Stimulated activated CD4-positive, alpha-beta T cell treated with anti-CD3 and anti-CD28 coated beads, Interleukin-12 subunit alpha, Interleukin-12 subunit beta, amount 100 ng/mL, for 48 hours (primary cell): Measurements from ENCODE around the gene SYT14.
"Not testable (repeated sequence)": the region's sequence is repeated elsewhere in the genome, so short reads cannot be mapped to it uniquely, and the experiment has no call there.

Source experiments
- DNase-seq, 3 donors: peaks; one replicate each; pipeline ENCODE4 v3.0.0-alpha.2; 2020; ENCODE audit warnings: low read depth in 2 of 3, low spot score in 1 of 3

Gene SYT14

DNA sequence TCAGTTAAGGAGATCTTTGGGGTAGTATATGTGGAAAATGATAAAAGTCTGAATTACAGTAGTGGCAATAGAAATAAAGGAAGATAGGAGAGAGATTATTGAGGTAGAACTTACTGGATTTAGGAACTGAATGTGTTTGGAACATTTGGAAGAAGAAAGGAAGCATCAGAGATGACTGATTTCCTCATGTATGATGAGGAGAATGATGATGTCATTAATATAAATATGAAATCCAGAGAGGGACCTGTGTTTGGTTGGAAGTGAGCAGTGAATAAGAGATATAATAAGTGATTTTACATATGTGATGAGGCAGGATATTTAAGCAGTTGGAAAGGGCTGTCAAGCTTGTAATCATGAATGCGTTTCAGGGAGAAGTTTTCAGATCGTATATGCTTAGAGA is 86.3 kb downstream of the SYT14 start:
- DNase-seq = no peak

DNA sequence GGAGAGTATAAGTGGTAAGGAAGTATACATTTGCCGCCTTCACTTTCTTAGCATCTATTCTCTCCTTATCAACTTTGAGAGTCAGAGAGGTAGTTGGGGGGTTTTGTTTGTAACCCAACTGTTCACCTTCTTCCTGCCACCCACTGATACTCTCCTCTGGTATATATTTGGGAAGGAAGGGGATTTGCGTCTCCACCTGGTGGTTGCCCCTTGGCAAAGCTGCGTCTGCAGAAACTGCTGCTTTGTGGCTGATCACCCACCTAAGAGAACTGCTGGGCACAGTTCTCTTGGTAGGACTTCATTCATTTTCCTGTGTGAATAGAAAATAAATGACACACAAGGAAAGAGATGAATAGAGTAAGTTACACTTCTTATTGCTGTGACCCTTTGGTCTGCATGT is 87.0 kb downstream of the SYT14 start:
- DNase-seq = no peak

DNA sequence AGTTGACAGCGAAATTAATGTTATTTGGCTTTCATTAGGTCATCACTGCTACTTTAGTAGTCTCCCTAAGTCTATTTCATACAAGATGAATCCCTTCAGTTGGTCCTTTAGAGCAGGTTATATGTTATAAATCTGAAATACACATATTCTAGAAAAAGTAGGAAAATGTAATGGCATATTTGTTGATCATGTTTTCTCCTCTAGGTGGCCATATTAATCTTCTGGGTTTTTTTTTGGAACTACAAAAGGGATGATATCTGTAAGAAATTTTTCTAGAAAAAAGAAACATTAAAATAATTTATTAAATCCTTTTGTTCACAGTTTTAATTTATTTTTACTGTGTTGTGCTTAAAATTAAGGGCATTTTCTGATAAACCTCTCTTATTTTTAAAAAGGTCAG is 87.9 kb downstream of the SYT14 start:
- no peak for DNase-seq

DNA sequence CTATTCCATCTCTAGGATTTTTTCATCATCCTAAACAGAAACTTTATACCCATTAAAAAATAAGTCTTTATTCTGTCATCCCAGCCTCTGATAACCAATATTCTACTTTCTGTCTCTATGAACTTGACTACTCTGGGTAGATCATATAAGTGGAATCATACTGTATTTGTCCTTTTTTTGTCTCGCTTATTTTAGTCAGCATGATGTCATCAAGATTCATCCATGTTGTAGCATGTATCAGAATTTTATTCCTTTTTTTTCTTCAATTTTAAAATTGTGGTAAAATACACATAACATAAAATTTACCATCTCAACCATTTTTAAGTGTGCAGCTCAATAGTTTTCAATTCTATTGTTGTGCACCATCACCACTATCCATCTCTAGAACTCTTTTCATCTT is 90.0 kb downstream of the SYT14 start:
- no peak for DNase-seq

DNA sequence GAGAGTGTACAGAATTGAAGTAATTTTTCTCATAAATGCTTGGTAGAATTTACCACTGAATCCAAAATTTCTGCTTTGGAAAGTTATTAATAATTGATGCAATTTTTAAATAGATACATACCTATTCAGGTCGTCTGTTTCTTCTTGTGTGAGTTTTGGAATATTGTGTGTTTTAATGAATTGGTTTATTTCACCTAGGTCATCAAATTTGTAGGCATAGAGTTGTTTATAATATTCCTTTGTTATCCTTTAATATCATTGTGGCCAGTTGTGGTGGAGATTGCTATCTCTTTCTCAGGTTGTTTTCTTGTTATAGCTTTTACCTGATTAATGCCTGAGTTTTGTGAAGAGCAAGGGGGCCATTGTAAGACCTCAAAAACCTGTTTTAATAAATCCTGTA is 93.5 kb downstream of the SYT14 start:
- no peak for DNase-seq

DNA sequence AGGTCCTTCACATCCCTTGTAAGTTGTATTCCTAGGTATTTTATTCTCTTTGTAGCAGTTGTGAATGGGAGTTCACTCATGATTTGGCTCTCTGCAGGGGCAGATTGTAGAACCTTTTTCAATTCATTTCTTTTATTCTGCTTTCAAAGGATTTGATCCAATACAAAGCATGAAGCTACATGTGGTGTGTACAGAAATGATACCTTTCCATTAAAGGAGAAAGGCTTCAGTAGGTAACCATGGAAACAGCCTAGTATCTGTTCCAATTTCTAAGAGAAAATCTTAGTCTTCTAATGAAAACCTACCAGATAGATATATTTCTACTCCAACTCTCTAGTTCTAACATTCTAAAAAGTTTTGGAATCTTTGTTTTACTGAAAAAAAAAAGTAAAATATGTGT is 105.0 kb downstream of the SYT14 start:
- DNase-seq = no peak

DNA sequence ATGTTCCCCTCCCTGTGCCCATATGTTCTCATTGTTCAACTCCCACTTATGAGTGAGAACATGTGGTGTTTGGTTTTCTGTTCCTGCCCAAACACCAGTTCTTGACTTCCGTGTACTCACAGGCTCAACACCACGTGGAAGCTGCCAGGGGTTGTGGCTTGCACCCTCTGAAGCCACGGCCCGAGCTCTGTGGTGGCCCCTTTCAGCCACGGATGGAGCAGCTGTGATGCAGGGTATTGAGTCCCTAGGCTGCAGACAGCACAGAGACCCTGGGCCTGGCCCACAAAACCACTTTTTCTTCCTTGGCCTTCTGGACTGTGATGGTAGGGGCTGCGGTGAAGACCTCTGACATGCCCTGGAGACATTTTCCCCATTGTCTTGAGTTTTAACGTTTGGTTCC is 111.6 kb downstream of the SYT14 start:
- DNase-seq = no peak

DNA sequence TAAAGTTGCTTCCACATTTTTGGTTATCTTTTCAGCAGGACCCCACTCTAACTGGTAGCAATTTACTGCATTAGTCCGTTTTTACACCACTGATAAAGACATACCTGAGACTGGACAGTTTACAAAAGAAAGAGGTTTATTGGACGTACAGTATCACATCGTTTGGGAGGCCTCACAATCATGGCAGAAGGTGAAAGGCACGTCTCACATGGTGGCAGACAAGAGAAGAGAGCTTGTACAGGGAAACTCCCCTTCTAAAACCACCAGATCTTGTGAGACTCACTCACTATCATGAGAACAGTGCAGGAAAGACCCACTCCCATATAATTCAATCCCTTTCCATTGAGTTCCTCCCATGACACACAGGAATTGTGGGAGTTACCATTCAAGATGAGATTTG is 112.5 kb downstream of the SYT14 start:
- not testable (repeated sequence) for DNase-seq

DNA sequence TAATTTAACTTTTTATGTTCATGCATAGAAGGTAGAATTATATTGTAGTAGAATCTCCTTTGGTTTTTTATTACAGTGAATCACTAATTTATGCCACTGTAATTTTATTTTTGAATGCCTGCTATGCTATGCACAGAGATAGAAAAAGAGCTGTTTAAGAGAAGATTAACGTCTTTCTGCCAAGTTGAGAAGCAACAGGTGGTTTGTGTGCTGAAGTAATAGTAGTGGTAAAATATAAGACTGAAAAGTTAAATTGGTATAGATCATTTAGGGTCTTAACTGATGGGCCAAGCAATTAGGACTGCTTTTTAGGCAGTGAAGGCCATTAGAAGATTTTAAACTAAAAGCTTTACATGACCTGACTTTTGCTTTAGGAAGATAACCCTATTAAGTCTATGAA is 115.1 kb downstream of the SYT14 start:
- DNase-seq = no peak

DNA sequence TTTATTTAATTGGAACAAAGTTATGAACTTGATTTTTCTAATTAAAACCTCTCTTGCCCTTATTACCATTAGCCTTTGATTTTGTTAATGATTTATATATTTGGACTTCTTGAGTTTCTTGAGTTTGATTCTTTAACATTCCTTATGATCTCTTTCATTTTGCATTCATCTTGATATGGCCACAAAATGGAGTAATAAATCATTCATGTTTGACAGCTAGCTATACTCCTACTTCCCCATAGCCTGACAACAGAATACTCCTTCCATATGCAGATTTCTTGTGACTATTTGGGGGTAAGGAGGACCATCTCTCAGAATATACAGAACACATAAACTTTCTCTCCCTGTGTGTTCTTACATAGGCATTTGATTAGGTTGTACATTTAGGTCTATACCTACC is 119.6 kb downstream of the SYT14 start:
- no peak for DNase-seq

DNA sequence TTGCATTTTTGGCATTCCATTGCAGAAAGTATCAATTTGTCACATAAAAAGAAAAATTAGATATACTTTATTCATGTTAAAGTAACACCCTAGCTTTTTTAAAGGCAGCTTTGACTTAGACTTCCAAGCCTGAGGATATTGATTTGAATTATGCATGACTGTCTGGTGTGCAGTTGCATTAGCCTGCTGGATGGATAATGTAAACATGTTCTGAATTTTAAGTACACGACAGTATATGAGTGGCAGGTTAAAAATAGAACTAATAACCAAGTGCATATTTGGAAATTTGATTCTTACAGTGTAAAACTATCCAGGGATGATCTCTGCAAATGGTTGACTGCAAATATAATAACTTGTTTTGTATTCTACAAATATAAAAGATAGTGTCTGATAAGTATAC is 124.0 kb downstream of the SYT14 start:
- no peak for DNase-seq

DNA sequence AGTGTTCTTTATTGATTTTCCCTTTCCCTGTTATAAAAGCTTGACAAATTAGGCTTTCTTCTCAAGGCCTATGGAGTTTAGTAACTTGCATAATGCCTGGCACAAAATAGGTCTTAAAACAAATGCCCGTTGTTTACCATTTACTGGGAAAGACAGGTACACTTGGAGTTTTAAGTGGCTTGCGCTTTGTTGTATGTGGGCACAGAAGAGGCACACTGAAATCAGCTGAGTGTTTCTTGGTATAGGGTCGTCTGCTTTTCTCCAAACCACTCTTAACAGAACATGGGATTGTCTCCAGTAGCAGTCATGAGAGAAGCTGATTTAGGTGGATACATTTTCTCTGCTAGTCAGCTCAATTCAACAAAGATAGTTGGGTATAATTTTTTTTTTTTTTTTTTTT is 132.5 kb downstream of the SYT14 start:
- no peak for DNase-seq

DNA sequence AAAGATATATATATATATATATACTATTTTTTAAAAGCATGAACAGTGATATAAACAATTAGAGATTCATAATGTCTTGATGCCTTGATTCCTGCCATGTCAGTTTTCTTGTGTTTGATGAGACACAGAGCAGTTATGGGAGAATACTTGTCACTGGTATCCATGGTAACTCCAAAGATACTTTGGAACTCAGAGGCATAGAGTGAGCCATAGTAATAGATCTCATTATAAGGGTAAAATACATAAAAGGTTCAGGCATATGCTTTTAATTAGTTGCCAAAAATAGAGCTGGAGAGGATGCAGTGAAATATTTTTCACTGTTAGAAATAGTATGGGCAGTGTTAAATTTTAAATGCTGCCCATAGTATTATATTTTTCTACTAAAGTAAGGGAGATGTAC is 134.1 kb downstream of the SYT14 start:
- DNase-seq = no peak

DNA sequence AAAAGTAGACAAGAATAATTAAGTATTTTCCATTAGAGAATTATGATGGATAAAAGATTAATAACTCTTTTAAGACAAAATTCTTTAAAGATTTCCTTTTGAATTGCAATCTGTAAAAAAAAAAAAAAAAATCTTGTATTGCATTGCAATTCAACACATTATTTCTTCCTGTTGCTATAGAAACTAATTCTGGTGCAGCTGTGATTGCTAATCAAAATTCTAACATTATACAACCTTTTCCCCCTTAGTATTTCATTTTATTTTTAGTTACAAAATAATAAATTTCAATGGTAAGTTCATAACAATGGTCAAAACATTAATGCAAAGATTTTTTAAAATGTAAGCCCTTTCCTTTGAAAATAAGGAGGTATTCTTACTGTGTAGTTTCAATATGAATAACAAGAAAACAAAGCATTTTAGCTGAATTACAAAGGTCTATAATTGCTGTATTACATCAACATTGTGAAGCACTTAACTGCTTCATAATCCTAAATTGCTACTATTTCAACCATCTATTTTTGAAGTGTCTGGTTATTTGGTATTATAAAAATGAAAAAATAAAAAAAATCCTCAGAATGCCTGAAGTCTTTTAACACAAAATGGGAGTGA is 135.0 kb downstream of the SYT14 start:
- no peak for DNase-seq

DNA sequence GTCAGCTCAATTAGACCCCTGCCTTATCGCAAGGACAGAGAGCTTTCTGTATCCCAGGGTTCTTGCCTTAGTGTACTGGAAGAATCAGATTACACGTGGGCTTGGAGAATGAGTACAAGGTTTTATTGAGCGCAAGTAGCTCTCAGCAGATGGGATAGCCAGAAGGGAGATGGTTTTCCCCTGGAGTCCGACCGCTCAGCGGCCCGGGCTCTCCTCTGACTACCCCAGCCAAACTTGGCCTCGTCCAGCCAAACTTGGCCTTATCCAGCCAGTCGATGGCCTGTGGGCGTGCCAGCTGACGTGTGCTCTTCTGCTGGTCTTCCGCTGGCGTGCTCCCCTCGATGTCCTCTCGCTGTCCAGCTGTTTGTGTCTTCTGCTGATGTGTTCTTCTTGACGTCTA is 136.9 kb downstream of the SYT14 start:
- no peak for DNase-seq

DNA sequence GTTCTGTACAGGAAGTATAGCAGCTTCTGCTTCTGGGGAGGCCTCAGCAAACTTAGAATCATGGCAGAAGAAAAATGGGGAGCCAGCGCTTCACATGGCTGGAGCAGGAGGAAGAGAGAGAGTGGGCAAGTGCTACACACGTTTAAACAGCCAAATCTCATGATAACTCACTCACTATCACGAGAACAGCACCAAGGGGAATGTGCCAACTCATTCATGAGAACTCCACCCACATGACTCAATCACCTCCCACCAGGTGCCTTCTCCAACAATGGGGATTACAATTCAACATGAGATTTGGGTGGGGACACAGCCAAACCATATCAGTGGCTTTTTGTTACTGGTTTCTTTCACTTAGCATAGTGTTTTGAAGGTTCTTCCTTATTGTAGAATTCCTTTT is 138.6 kb downstream of the SYT14 start:
- no peak for DNase-seq

DNA sequence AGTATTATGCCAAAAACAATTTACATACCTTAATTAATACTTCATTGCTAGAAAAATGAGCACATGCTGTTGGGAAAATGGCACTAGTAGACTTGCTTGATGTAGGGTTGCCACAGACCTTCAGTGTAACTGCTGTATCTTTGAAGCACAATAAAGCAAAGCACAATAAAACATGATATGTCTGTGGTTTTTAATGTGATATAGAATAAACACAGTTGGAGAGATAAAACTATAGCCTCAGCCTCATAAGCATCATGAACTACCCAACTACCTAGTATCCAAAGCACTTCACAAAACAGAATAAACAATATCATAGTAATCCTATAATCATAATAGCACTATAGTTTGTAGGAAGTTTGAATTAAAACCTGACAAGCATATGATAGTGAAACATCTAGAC is 143.5 kb downstream of the SYT14 start:
- no peak for DNase-seq

DNA sequence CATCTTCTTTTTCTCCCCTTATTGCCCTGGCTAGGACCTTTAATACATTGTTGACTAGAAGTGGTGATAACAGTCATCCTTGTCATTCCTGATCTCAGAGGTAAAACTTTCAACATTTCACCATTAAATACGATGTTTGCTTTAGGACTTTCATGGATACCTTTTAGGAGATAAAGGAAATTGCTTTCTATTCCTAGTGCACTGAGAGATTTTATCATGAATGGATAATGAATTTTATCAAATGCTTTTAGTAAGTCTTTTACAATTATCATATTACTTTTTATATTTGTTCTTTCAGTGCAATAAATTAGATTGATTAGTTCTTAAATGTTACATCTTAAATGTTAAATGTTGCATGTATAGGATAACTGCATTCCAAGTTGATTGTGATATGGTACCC is 147.3 kb downstream of the SYT14 start:
- DNase-seq = no peak

DNA sequence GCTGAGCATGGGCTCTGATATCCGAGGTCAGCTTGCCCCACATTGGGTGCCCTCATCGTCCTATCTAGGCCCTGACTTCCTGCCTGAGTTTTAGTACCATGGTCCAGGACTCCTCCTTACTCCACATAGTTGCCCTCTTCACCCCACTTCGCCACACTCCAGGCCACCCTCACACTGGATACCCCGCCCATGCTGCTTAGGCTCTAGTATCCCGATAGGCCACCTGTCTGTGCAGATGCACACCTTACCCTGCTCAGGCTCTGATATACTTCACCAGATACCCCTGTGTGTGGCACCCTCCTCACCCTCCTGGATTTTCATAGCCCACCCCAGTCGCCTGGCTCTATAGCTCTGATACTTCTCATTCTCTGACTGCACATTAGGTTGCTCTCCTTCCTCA is 149.0 kb downstream of the SYT14 start:
- DNase-seq = no peak

DNA sequence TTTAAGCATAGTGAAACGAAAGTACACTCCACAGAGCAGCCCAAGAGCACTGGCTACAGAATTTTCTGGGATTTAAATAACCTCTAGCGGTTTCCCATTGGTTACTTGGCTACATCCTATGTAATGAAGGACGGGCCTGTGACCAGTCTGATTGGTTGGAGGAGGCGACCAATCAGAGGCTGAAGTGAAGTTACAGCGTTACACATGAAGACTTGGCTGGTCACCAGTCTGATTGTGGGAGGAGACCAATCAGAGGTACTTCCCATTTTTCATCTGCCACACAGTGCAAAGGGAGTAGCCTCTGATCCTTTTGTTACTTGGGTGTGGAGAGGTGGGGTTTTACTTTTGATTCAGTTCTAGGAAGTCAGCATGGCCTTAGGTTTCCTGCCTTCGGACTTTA is 151.8 kb downstream of the SYT14 start:
- DNase-seq = no peak

DNA sequence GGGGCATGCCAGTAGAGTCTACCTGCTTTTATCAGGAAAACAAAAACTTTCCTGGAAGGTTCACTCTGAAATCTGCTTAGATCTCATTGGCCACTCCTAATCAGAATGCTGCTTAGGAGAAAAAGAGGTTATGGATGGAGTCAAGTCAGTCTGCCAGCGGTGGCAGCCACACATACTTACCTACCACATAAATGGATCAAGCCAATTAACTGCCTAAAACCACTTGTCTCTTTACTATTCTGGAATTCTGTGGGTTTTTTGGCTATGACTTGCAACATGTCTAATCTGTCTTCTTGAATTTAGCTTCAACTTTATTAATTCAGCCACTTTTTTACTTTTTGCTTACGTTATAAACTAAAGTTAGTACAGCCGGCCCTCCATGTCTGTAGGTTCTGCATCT is 154.3 kb downstream of the SYT14 start:
- DNase-seq = no peak

DNA sequence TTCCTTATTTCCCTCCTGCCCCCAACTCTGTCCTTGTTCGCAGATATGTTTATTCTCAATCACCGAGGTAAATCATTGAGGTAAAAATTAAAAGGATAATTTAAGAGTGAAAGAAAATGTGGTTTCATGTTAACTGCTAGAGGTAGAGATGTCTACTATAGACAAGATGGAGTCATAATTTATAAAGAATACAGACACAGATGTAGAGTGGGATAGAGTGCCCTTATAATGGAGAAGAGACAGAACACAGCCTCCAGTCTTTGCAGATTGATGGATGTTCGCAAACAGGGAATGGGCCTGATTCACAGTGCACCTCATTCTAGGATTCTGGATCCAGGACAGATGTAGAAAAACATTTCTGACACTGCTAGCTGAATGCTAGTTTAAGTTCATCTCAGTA is 155.4 kb downstream of the SYT14 start:
- no peak for DNase-seq

DNA sequence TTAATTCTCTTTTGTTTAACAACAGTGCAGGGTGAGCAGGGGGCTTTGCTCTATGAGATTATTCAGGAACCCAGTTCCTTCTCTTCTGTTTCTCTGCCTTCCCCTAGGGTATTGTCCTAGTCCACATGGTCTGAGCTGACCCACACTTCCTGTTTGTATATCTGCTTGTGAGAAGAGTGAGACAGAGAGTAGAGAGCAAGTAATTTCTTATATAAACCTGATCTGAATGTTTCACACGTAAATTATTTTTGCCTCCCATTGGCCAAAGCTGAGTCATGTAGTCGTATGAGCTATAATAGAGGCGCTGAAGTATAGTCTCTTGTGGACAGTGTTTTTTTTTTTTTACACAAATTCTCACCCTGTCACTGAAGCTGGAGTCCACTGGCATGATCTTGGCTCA is 160.3 kb downstream of the SYT14 start:
- DNase-seq = no peak

DNA sequence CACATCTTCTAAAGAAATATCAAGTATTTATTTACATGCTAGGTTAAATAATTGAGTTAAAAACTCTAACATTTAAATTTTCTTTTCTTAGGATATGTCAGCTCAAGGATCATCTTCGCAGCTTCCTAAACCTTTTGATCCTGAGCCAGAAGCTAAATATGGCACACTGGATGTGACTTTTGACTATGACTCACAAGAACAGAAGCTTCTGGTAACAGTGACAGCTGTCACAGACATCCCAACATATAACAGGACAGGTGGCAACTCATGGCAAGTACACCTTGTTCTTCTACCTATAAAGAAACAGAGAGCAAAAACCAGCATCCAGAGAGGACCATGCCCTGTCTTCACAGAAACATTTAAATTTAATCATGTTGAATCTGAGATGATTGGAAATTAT is 161.9 kb downstream of the SYT14 start:
- no peak for DNase-seq
